NCI-H1436 (cell line): ENCODE measurements around the gene HIBADH.
"Not testable (repeated sequence)": the region's sequence is repeated elsewhere in the genome, so short reads cannot be mapped to it uniquely, and the experiment has no call there.

Experiments used
- DNase-seq: peaks from one replicate; lab custom pipeline; 2025; lab: John Stamatoyannopoulos, UW

Gene HIBADH

DNA sequence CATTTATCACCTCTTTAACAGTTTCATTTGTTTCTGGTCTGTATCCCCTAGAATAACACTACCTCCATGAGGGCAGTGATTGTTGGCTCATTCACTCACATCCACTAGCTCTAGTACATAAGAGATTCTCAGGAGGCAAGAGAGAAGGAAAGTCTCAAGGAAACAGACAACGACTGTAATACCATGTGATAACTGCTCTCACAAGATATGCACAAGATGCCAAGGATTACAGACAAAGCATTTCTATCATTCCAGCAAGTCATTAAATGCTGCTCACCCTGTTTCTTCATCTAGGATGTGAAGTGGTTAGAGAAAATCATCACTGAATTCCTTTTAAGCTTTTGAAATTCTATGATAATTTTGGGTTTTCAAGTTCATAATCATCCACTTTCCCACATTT is 115.3 kb downstream of the HIBADH start:
- DNase-seq: no peak

DNA sequence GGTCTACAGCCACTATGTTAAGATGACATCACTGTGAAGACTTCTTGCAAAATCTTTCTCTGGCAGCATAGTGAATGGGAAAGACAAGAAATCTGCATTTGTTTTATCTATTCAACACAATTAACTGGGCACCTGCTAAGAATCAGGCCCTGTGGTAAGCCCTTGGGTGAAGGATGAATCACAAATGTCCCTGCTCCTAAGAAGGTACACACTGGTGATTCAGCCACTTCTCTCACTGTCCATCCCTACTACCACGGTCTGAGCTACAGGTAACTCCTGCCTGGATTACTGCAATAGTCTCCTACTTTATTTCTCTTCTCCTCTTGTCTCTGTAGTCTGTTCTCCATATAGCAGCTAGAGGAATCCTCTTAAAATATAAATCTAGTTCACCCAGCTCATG is 116.1 kb downstream of the HIBADH start:
- DNase-seq: no peak

DNA sequence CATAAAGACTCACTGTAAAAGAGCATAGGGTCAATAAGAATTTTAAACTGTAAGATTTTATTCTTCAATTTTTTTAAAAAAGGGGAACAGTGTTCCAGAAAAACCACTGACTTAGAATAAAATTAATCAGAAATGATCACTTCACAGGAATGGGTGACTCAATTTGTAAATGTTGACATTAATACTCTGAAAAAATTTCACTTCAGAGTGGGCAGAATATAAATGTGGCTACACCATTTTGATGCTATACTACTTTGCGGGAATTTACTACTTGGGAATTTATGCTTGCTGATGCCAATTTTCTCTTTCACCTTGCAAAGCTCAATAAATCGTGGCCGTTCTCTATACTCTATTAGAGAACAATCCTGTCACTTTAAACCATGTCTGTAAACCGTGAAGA is 126.9 kb downstream of the HIBADH start:
- DNase-seq: no peak

DNA sequence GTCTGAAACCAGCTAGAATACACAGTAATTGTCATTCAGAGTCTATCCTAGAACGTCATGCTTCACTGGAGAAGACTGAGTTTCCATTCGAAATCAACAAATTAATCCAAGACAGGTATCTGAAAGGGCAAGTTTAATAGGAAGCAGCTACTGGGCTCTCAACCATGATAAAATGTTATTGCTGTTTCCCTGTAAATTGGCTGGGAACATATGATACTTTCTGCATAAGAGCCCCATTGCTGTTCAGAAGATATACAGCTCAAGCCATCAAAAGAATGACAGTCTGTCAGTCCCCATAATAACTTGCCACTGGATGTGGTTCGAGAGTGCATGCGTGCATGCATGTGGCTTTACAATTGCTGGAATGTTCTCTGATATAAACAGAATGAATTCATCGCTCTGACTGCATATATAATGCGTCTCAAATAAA is 129.0 kb downstream of the HIBADH start:
- no peak for DNase-seq

DNA sequence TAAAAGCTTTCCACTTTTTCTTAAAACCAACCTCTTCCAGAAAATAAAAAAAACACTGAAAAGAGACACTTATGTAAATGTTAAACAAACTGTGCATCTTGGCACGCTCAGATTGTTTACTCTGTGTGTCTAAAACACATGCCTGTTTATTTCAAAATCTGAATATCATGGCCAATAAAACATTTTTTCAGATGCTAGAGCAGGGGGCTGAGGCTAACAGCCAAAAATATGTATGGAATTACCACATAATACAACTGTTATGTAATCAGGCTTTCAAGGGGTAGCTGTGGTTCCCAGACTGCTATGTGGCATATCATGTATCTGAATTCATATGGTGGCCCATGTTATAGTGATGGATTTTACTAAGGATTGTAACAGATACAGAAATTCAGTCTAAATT is 130.4 kb downstream of the HIBADH start:
- no peak for DNase-seq

DNA sequence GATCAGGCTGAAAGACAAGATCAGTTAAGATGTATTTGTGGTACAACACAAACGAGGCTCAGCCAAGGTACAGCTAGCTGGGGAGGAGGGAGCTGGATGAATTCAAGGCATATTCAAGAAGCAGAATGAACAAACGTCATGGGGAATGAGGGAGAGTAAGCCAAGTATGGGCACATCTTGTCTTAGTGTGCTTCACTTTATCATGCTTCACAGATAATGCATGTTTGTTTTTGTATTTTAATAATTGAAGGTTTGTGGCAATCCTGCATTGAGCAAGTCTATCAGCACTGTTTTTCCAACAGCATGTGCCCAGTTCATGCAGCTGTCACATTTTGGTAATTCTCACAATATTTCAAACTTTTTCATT is 135.4 kb downstream of the HIBADH start:
- no peak for DNase-seq

DNA sequence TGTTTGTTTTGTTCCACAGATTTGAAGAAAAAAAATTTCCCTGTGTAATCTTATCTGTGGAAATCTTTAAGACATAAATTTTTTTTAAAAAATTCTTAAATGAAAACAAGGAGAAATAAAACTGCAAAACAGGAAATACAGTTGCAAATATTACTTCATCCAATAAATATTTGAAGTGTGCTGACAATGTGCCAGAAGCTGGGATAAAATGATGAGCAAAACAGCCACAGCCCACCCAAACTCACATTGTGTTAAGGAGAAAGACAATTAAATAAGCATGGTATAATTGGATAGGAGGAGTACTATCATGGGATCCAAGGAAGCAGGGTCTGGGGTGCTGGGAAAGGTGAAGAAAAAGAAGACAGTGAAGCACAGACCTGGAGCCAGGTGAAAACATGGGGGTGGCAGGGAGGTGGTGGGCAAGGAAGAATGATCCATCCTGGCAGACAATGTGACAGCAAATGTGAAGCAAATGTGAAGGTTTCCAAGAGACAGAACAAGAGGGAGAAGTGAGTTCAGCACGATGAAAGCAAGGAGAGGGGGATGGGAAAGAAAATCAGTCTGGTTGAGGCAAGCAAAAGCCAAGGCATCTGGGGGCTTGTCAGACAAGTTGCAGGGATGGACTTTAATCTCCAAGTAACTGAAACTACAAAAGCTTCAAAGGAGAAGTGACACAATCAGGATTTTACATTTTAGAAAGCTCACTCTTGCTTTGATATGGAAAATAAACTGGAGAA is 135.9 kb downstream of the HIBADH start:
- DNase-seq: no peak

DNA sequence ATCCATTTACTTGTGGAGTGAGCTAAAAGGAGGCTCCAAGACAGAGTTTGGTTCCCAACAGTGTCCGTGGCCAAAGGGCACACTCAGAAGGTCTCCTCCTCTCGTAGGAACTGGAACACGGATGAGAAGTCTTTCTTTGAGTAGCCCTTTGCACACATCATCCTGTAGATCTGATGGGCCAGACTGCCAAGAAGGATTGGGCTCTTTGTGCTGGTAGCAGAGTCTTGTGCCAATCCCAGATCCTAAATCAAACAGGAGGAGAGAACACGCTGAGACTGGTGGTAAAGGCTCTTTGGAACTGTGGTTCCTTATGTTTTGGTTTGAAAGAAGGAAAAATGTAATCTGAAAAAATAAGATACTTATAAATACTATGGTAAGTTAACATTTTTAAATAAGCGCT is 136.6 kb downstream of the HIBADH start:
- DNase-seq: no peak

DNA sequence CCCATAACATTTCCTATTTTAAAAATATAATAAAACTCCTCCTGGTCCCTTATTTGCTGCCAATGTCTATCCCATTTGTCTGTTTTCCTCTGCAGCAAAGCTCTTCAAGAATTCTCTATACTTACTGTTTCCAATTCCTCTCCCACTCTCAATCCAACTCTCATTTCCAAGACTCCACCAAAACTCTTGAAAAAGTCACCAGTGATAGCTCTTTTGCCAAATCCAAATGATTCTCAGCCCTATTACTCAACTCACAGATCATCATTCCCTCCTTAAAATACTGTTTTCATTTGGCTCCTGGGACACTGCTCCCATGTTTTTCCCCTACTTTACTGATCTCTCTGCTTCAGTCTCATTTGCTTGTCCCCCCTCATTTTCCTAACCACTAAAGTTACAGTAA is 139.4 kb downstream of the HIBADH start:
- DNase-seq: no peak

DNA sequence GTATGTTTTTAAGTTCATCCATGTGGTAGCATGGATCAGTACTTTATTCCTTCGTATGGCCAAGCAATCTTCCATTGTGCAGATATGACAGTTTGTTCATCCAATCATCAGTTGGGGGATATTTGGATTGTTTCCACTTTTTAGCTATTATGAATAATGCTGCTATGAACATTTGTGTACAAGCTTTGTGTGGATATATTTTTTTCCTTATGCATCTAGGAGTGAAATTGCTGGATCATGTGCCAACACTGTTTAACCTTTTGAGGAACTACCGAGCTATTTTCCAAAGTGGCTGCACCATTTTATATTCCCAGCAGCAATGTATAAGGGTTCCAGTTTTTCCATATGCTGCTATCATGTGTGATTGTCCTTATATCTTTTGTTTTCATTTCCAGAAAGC is 140.1 kb downstream of the HIBADH start:
- DNase-seq: no peak

DNA sequence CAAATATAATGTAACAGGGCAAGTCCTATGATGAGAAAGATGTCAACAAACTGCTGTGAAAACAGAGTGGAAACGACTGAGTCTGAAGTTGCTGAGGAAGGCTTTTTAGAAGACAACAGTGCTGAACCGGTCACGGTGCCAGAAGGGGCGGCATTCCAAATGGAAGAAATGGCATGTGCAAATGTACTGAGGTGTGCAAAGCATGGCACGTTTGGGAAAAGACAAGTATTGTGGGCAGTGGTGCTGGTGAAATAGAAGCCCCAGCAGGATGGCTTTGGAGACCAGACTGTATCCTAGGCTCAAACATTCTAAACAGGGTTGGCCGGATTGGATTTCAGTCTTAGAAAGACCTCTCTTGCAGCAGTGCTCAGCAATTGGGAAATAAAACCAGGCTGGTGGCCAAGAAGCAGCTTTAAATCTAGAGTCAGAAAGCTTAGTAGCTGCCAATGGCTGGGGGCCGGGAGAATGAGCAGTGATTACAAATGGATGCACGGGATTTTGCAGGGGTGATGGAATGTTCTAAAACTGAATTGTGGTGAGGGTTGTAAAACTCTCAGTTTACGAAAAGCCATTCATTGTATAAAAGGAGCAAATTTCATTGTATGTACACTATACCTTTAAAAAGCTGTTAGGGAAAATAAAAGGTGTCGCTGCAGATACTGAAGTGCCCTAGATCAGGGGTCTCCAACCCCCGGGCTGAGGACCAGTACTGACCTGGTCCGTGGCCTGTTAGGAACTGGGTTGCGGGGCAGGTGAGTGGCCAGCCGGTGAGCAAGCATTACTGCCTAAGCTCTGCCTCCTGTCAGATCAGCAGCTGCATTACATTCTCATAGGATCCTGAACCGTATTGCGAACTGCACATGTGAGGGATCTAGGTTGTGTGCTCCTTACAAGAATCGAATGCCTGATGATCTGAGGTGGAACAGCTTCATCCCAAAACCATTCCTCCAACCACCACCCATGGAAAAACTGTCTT is 141.6 kb downstream of the HIBADH start:
- no peak for DNase-seq

DNA sequence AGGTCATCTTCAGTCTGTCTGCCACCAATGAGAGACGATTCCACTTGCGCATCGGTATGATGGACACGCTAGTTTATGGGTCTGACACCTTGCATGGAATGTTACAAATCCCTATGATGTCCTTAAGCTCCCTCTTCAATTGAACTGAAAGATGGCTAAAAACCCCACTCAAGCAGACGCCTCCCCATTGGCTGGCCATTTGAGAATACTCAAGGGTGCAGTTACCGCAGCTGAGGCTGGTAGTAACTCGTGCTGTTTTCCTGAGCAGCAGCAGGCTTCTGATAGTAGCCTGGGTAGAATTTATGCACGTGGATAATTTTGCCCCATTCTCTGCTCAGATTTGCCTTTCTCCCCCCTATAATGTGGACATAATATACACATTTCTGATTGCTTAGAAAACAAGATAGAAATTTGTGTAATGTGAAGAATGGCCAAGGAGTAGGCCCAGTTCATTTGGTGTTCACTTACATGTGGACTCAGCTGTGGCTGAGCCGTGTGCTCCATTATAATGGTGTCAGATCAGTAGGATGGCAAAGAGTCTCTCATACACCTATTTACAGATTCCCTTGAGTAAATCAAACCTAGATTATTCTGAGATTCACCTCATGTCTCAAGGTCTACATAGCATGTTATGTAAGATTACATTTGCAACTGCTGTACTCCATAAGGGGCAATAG is 142.8 kb downstream of the HIBADH start:
- DNase-seq: no peak

DNA sequence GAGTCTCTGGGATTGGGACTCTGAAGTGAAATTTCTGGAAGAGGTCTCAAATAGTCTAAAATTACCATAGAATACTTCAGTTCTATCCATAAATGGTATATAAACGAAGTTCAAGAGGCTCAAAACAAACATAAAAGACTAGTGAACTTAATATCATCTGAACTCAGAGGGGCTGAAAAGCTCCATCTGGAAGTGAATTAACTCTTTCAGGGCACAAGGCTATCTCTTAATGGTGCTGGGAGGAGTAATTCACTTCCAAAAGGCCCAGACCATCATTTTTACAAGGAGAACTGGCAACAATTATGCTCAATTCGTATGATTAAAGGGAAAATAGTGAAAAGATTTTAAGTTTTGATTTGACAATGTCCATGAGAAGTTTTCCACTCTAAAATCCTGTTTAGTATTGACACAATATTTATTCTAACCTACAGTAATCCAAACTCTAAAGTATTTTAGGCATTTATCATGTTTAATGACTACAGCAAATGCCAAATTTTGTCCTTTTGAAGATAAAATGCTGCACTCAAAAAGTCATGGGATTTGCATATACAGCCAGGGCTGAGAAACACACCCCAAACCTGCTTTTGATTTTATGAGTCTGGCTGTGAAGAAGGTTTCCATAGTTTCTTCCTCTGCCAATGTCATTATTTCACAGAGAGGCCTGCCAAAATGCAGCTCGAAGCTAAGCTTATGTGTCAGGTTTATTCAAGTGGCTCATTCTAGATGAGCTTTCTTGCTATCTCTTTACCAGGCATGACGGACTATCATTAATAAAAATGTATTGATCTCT is 143.9 kb downstream of the HIBADH start:
- no peak for DNase-seq

DNA sequence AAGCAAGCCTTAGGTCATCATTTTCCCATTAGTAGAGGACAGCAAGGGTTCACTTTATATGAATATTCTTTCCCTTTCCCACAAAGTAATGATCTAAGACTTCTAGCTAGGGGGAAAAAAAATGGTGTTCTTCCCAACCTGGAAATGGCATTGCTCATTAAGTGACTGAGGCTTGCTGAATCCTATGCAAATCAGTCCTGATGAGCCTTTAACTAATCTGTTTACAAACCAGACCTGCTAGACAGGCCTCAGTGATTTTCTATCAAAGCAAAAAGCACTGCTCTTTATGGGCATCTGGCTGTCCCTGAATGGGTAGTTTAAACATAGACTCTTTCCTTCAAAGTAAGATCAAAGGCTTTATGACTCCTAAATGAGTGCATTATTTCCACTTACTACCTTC is 146.3 kb downstream of the HIBADH start:
- DNase-seq: no peak

DNA sequence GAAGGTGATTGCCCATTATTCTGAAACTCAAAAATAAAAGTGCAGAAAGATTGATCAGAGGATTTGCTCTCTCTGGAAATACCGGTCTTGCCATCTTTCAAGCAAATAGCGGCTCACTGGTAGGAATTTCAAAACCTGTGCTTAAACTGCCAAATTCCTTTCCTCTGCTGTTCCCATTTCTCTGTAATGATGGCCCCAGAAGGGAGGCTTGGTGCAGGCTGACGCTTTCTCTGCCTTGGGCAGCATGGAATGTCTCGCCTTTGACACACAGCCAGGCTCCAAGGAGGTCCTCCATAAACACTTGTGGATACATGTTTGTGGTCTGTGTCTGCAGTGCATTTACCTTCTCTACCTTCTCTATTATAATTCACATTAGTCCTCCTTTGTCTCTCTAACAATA is 146.8 kb downstream of the HIBADH start:
- DNase-seq: no peak

DNA sequence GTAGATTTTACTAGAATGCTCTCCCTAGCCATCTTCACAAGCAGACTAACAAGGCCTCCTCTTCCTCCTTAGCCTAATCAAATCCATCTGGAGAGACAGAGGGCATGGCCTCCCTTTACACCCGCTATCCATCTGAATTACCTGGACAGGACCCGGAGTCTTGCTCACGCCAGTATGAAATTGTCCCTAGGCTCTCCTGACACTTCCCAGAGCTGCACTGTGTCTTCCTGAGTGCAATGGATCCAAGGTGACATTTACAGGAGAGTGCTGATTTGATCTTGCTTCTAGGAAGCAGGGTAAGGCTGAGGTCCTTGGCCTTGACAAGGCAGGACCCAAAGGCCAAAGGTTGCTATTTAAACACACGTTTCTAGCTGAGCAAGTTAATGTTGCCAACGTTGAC is 147.8 kb downstream of the HIBADH start:
- no peak for DNase-seq

DNA sequence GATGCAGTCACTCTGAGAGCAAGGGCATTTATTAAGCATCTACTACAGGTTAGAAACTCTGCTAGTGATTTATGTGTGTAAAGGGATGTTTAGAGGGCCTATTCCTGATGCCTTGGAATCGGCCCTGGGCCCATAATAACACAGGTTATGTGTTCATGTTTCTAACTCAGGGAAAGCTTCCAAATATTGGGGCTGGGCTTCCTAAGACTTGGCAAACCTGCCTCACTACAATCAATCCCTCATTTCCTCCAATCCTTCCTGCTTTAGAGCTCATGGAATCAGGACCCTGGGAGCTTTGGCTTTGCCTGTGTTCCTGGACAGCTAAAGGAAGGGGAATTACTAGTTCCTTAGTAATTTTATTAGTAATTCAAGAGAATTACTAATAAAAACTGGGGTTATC is 148.8 kb downstream of the HIBADH start:
- DNase-seq: no peak

DNA sequence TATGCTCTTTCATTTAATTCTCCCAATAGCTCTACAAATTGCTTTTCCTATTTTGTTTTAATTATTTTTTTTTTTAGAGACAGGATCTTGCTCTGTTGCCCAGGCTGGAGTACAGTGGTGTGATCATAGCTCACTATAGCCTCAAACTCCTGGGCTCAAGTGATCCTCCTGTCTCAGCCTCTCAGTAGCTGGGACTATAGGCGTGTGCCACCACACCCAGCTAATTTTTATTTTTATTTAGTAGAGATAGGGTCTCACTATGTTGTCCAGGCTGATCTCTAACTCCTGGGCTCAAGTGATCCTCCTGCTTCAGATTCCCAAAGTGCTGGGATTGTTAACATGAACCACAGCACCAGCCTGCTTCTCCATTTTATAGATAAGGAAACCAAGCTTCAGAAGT is 151.3 kb downstream of the HIBADH start:
- not testable (repeated sequence) for DNase-seq

DNA sequence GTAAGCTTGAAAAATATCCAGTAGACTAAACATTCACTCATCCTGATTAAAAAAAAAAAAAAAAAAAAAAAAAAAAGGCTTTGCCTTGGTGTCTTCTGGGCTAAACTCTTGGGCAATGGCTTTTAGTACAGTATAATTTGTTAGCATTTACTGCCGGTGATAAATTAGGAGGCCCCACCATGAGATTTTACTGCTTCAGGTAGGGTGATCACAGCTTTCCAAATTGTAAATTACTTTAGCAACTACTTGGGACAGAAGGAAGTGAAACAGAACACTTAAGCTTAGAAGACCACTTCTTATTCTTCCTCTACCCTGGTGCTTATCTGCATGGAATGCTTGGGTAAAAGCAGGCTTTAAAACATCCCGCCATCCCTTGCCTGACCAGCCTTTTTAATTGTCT is 152.1 kb downstream of the HIBADH start:
- no peak for DNase-seq

DNA sequence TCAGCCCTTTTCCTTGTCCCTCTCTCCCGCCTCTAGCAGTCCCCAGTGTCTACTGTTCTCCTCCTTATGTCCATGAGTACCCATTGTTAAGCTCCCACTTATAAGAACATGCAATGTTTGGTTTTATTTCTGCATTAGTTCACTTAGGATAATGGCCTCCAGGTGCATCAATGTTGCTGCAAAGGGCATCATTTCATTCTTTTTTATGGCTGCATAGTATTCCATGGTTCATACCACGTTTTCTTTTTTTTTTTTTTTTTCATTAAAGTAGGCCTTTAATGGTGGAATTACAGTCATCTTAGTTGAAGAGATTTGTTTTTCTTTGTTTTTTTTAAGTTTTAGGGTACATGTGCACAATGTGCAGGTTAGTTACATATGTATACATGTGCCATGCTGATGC is 160.8 kb downstream of the HIBADH start:
- not testable (repeated sequence) for DNase-seq

DNA sequence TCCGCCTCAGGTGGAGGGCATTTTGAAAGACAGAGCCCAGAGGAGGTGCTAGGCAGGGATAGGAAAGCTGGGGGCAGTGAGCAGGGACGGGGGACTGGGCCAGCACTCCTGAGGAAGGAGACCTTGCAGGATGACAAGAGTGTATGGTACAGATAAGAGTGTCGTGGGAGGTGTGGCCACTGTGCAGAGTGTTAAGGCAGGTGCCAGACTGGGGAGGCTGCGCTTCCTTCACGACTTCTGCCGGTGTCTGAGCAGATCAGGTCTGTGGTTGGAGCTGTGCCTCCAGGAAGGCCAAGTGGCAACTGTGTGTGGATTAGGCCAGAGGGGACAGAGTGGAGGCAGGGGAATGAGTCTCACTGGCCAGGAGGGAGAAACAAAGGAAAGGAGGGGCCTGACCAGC is 161.7 kb downstream of the HIBADH start:
- DNase-seq: no peak

DNA sequence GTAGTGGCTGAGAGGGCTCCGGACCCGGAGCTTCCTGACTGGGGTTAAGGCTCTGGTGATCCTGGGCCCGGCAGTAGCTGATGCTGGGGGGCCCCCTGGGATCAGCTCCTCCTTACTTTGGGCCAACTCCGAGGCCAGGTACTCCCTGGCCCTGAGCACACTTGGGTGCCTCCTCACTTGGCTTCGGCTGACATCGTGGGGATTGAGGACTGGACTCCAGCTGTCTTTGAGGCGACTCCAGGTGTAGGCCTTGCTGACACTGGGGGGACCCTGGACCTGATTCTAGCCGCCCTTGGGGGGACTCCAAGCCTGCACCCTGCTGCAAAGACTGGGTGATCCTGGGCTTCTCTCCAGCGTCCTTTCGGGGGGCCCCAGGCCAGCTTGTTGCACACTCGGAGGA is 170.5 kb downstream of the HIBADH start:
- no peak for DNase-seq
